Uterus (tissue), 2 donors: ENCODE data around the gene CENPU.
"Not testable (repeated sequence)": the region's sequence is repeated elsewhere in the genome, so short reads cannot be mapped to it uniquely, and the experiment has no call there.

Source experiments
- CTCF ChIP-seq, 4 experiments: fragments of 200-600 bp in 2 of 4; fragments of 450-650 bp in 2 of 4; sonication (generic) in 2 of 4; IDR thresholded peaks; one replicate each; pipeline ENCODE4 v1.5.1; 2016 to 2019; ENCODE audit warnings: antibody characterized with exemption in 4 of 4, mild to moderate bottlenecking in 2 of 4, moderate library complexity in 1 of 4
- POLR2A ChIP-seq, 2 donors: fragments of 450-650 bp; IDR thresholded peaks; one replicate each; pipeline ENCODE4 v1.6.1; 2016; ENCODE audit warnings: antibody characterized with exemption in 2 of 2, mild to moderate bottlenecking in 1 of 2, moderate library complexity in 1 of 2

- TF ChIP-seq POLR2A, CTCF (IDR thresholded peaks at IDR 0.05): not testable (repeated sequence)
Observed at GRCh38 chr4:184741651-184742050, 7.8 kb upstream of the CENPU start.
